Keratinocyte (primary cell): ENCODE results near the gene STX18. TPM values are rescaled to one million over a fixed set of nuclear protein-coding genes. Genes with fewer than 3 reads are reported as not detected.

Experiments used
- DNase-seq: peaks from one replicate; pipeline ENCODE4 v3.0.0-alpha.2; 2011; ENCODE audit warnings: low read depth, missing footprints, low spot score
- FAIRE-seq: peaks from 2 replicates; lab custom pipeline; 2011; peaks lifted over from hg19 to GRCh38; lab: Jason Lieb, UNC
- H2AFZ ChIP-seq: 2 replicates; pipeline ENCODE4 v1.6.0; 2012; ENCODE audit warnings: low read length, control low read depth, inconsistent platforms; ENCODE audit not compliant: control insufficient read depth
- H3K27ac ChIP-seq: 2 replicates; pipeline ENCODE4 v1.5.1; 2011; ENCODE audit warnings: low read length; ENCODE audit not compliant: control insufficient read depth, insufficient read depth
- H3K27me3 ChIP-seq: 3 replicates; pipeline ENCODE4 v1.6.0; 2011; ENCODE audit warnings: low read length; ENCODE audit not compliant: control insufficient read depth, insufficient read depth; ENCODE audit errors: extremely low read depth
- H3K36me3 ChIP-seq, 2 experiments: 2 replicates in 1 of 2; 3 replicates in 1 of 2; pipeline ENCODE4 v1.5.1; 2011; ENCODE audit warnings: low read length in 2 of 2, mild to moderate bottlenecking in 1 of 2; ENCODE audit not compliant: control insufficient read depth in 2 of 2, insufficient read depth in 2 of 2; ENCODE audit errors: extremely low read depth in 1 of 2
- H3K4me1 ChIP-seq: 3 replicates; pipeline ENCODE4 v1.5.1; 2011; ENCODE audit warnings: low read length; ENCODE audit not compliant: control insufficient read depth, insufficient read depth; ENCODE audit errors: extremely low read depth
- H3K4me2 ChIP-seq: 3 replicates; pipeline ENCODE4 v1.6.0; 2011; ENCODE audit warnings: low read depth, low read length; ENCODE audit not compliant: control insufficient read depth, insufficient read depth; ENCODE audit errors: extremely low read depth
- H3K4me3 ChIP-seq, 3 experiments: fragments of 200-600 bp in 1 of 3; sonication (generic) in 1 of 3; 2 replicates in 2 of 3; 3 replicates in 1 of 3; pipeline ENCODE4 v1.5.1; 2011 to 2016; ENCODE audit warnings: low read length in 3 of 3, mild to moderate bottlenecking in 3 of 3, control low read depth in 2 of 3, inconsistent platforms in 1 of 3, low read depth in 1 of 3, mixed read lengths in 1 of 3, mixed run types in 1 of 3, moderate library complexity in 1 of 3; ENCODE audit not compliant: control insufficient read depth in 2 of 3, insufficient read depth in 2 of 3; ENCODE audit errors: extremely low read depth in 1 of 3
- H3K79me2 ChIP-seq: 2 replicates; pipeline ENCODE4 v1.6.0; 2012; ENCODE audit warnings: low read length; ENCODE audit not compliant: control insufficient read depth, insufficient read depth
- H3K9ac ChIP-seq: 3 replicates; pipeline ENCODE4 v1.6.0; 2011; ENCODE audit warnings: low read length; ENCODE audit not compliant: control insufficient read depth, insufficient read depth; ENCODE audit errors: extremely low read depth
- H3K9me1 ChIP-seq: 3 replicates; pipeline ENCODE4 v1.6.0; 2011; ENCODE audit warnings: low read length; ENCODE audit not compliant: control insufficient read depth, insufficient read depth; ENCODE audit errors: extremely low read depth
- H3K9me3 ChIP-seq: 2 replicates; pipeline ENCODE4 v1.5.1; 2012; ENCODE audit warnings: low read depth, low read length; ENCODE audit not compliant: control insufficient read depth
- H4K20me1 ChIP-seq: 3 replicates; pipeline ENCODE4 v1.6.0; 2011; ENCODE audit warnings: low read length; ENCODE audit not compliant: control insufficient read depth, insufficient read depth; ENCODE audit errors: extremely low read depth
- CTCF ChIP-seq, 3 experiments: IDR thresholded peaks in 1 of 3; conservative IDR thresholded peaks in 1 of 3; optimal IDR thresholded peaks in 1 of 3; 2 replicates in 2 of 3; 3 replicates in 1 of 3; pipeline versions ENCODE3 to v1.5.1; 2011; ENCODE audit warnings: low read length in 3 of 3, mild to moderate bottlenecking in 3 of 3, moderate library complexity in 2 of 3, control low read depth in 1 of 3, inconsistent platforms in 1 of 3; ENCODE audit not compliant: insufficient read depth in 2 of 3; ENCODE audit errors: extremely low read depth in 1 of 3
- EZH2 ChIP-seq: IDR thresholded peaks from one replicate; pipeline ENCODE4 v1.6.1; 2012; ENCODE audit warnings: inconsistent platforms, mild to moderate bottlenecking, low read length, moderate library complexity
- dilution Hi-C: fragments of 300-500 bp; cut with MboI; formaldehyde crosslinking; loops from one replicate; pipeline ENCODE4 v1.7.0; 2020; ENCODE audit warnings: low sequenced_read_pairs; ENCODE audit not compliant: extremely low pct_ligation_motif_present
- polyA plus RNA-seq, 5 experiments: library from polyadenylated mRNA; depleted of rRNA in 3 of 5; stranded (reverse) in 3 of 5; stranded (forward) in 1 of 5; unstranded in 1 of 5; fragments of >200 nt; gene quantifications; 1 replicate in 1 of 5; 2 replicates in 3 of 5; 3 replicates in 1 of 5; pipeline versions ENCODE4 v1.2.1 to v1.2.3, GENCODE V29; 2011 to 2012; ENCODE audit warnings: missing spikeins in 2 of 5, low read depth in 1 of 5, low replicate concordance in 1 of 5

STX18 gene
- polyA plus RNA-seq, 1 donor (not counting 4 experiments of a cell fraction or from before 2014, with no cell fraction given) = 21.6 TPM

GRCh38 chr4:4440333-4441061 is 101.4 kb downstream of the STX18 start:
- Histone ChIP-seq H3K4me2 (no peak overlapping the region), H3K9me3 (no peaks in the 10 kb centered on the region), H3K27ac (no peak overlapping the region), H3K36me3 (peaks cover 0 to 3% of the 10 kb centered on the region in 2 experiments), H4K20me1 (no peaks in the 10 kb centered on the region), H3K9ac (no peak overlapping the region), H2AFZ (no peak overlapping the region), H3K4me1 (peaks cover 12% of the 10 kb centered on the region), H3K9me1 (no peaks in the 10 kb centered on the region), H3K79me2 (no peaks in the 10 kb centered on the region), H3K27me3 (no peaks in the 10 kb centered on the region), H3K4me3 (no peak overlapping the region)
- FAIRE-seq (peak; percentile 5), DNase-seq (no peak)
- TF ChIP-seq CTCF (optimal IDR thresholded peaks at IDR 0.05 in 1 of 3, IDR thresholded peaks at IDR 0.05 in 1 of 3, conservative IDR thresholded peaks at IDR 0.05 in 1 of 3; ENCODE audit: extremely low read depth in 1 of 3, insufficient read depth in 2 of 3, low read length in 3 of 3) (no peak), EZH2 (no peak)
- dilution Hi-C loops = no loop called here

GRCh38 chr4:4439782-4440181 is 102.1 kb downstream of the STX18 start:
- H3K9me3 ChIP-seq = no peaks in the 10 kb centered on the region
- DNase-seq = no peak
- peaks cover 2 to 3% of the 10 kb centered on the region in 2 experiments for H3K36me3 ChIP-seq
- peaks cover 12% of the 10 kb centered on the region for H3K4me1 ChIP-seq
- no peaks in the 10 kb centered on the region for H3K9me1 ChIP-seq
- H3K4me3 ChIP-seq = no peak overlapping the region
- dilution Hi-C loops = no loop called here
- no peak overlapping the region for H3K4me2 ChIP-seq
- no peaks in the 10 kb centered on the region for H3K79me2 ChIP-seq
- H4K20me1 ChIP-seq = no peaks in the 10 kb centered on the region
- no peaks in the 10 kb centered on the region for H3K27me3 ChIP-seq
- TF ChIP-seq CTCF (optimal IDR thresholded peaks at IDR 0.05 in 1 of 3, IDR thresholded peaks at IDR 0.05 in 1 of 3, conservative IDR thresholded peaks at IDR 0.05 in 1 of 3; ENCODE audit: extremely low read depth in 1 of 3, insufficient read depth in 2 of 3, low read length in 3 of 3) (no peak), EZH2 (no peak)
- H2AFZ ChIP-seq = no peak overlapping the region
- H3K9ac ChIP-seq = no peak overlapping the region
- no peak for FAIRE-seq
- no peak overlapping the region for H3K27ac ChIP-seq
